HG03575 (cell line): ENCODE results near the gene CROT.

ENCODE experiments used
- ATAC-seq: cut with Tn5 transposase; IDR thresholded peaks from one replicate; pipeline ENCODE4 v1.9.1; 2021; ENCODE audit not compliant: unreplicated experiment, insufficient number of reproducible peaks, low FRiP score; ENCODE audit errors: extremely low read depth

The CROT gene

GRCh38 chr7:87398446-87398845 is 53.0 kb downstream of the CROT start:
- ATAC-seq: no peak

GRCh38 chr7:87404674-87405073 is 59.2 kb downstream of the CROT start:
- no peak for ATAC-seq

GRCh38 chr7:87411186-87411585 is 65.7 kb downstream of the CROT start:
- ATAC-seq: no peak

GRCh38 chr7:87413029-87413428 is 67.6 kb downstream of the CROT start:
- ATAC-seq: no peak

- ATAC-seq: no peak
Measured at GRCh38 chr7:87413951-87414793, 68.7 kb downstream of the CROT start.

- no peak for ATAC-seq
Measured at GRCh38 chr7:87414794-87415188, 69.3 kb downstream of the CROT start.

- no peak for ATAC-seq
Measured at GRCh38 chr7:87416682-87417587, 71.5 kb downstream of the CROT start.

- ATAC-seq: no peak
Measured at GRCh38 chr7:87420173-87420572, 74.7 kb downstream of the CROT start.

- ATAC-seq: no peak
Measured at GRCh38 chr7:87424075-87424474, 78.6 kb downstream of the CROT start.

GRCh38 chr7:87426160-87426559 is 80.7 kb downstream of the CROT start:
- no peak for ATAC-seq

GRCh38 chr7:87427288-87427687 is 81.8 kb downstream of the CROT start:
- no peak for ATAC-seq

- ATAC-seq: no peak
Measured at GRCh38 chr7:87432536-87432935, 87.1 kb downstream of the CROT start.

GRCh38 chr7:87435546-87435945 is 90.1 kb downstream of the CROT start:
- no peak for ATAC-seq

GRCh38 chr7:87445897-87446296 is 100.4 kb downstream of the CROT start:
- peak; percentile 79 for ATAC-seq

- ATAC-seq: no peak
Measured at GRCh38 chr7:87447116-87447635, 101.7 kb downstream of the CROT start.

GRCh38 chr7:87448388-87448787 is 102.9 kb downstream of the CROT start:
- no peak for ATAC-seq
